ENCODE results near the gene CD99L2. TPM values are rescaled to one million over a fixed set of nuclear protein-coding genes. Genes with fewer than 3 reads are reported as not detected.
"Not testable (repeated sequence)": the region's sequence is repeated elsewhere in the genome, so short reads cannot be mapped to it uniquely, and the experiment has no call there.

Gene CD99L2
- total and polyA plus RNA-seq, 7 experiments from 2014 or later: 14.3 to 20.4 (median 16.0) TPM

DNA sequence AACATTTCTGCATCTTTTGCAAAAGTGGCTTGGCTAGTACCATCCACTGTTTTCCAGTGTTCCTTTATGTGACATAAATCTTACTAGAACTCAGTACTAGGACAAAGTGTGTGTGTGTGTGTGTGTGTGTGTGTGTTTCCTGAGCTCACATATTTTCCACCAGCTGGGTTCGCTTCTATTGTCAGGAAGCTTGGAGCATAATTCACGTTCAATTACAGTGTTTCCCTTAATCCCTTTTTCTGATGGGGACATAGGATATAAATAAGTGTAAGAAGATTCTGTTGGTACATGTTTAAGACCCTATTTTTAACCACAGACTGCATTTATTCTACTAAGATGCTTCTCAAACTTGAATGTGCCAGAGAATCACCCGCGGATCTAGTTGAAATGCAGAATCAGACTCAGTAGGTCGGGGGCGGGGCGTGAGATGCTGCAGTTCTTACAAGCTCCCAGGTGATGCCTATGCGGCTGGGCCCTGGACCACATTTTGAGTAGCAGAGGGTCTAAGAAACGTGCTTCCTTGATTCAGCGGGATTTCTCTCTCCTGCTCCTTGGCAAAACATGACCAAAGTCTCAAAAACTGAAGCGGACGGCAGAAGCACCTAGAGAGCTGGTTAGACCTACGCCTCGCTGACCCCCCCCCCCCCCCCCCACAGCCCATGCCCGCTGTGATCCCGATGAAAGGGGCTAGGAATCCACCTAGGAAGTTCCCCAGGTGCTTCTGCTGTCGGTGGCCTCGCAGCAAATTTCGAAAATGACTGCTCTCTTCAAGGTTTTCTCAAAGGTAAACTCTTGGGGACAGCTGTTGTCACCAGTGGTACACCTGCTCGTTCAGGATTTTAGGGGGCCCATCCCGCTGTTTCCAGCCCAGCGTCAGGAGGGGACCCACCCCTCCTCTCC is 797 bp downstream of the CD99L2 start:
- Histone ChIP-seq H3K36me3 (ENCODE audit: control insufficient read depth in 2 of 3, insufficient read depth in 3 of 3, low read length in 3 of 3) (no peaks in the 10 kb centered on the region), H3K27me3 (ENCODE audit: control insufficient read depth in 2 of 2, insufficient read depth in 2 of 2, low read length in 2 of 2) (no peaks in the 10 kb centered on the region), H3K9me3 (ENCODE audit: control insufficient read depth in 2 of 3, low read length in 3 of 3) (no peaks in the 10 kb centered on the region), H3K27ac (ENCODE audit: low read depth, low read length) (peak overlapping the region; percentile 89), H3K4me1 (ENCODE audit: control insufficient read depth in 2 of 2, insufficient read depth in 2 of 2, low read length in 2 of 2) (peaks cover 0 to 4% of the 10 kb centered on the region in 2 donors), H3K4me3 (ENCODE audit: low read length) (peak overlapping the region; percentile 63)
- H3K9me3 Mint-ChIP-seq: no peaks in the 10 kb centered on the region
- ChIA-PET POLR2A (interaction anchor here (0.7 kb wide), 1 partner anchor 500 kb away, joined by 3 read pairs; the partner anchor contains the start of gene VMA21), CTCF (interaction anchor here (0.6 kb wide), 1 partner anchor 199 kb away, joined by 4 read pairs; no protein-coding TSS in a partner anchor)
- intact Hi-C loops (cut with micrococcal nuclease): loop anchor here (1.0 to 10.0 kb wide), 13 partner anchors 17 to 1393 kb away; partner anchors contain the start of genes HMGB3 (in 2 of the 2), MTMR1 (in 2 of the 2), EOLA1 (in 1 of the 2) and HSFX3 (in 1 of the 2)
- H3K27me3 Mint-ChIP-seq: peaks cover 0 to 19% (median 0%) of the 10 kb centered on the region in 5 donors
- H3K4me1 Mint-ChIP-seq: peaks cover 0 to 16% (median 6%) of the 10 kb centered on the region in 7 donors
- peak; percentile 9 to 49 (median 30) for DNase-seq
- no peak for ATAC-seq
- no peaks in the 10 kb centered on the region for H3K36me3 Mint-ChIP-seq
- H3K4me3 Mint-ChIP-seq: peak overlapping the region; percentile 66 to 88 (median 80)
- H3K27ac Mint-ChIP-seq: peak overlapping the region in 8 of 9 donors; percentile 31 to 90 (median 74)

DNA sequence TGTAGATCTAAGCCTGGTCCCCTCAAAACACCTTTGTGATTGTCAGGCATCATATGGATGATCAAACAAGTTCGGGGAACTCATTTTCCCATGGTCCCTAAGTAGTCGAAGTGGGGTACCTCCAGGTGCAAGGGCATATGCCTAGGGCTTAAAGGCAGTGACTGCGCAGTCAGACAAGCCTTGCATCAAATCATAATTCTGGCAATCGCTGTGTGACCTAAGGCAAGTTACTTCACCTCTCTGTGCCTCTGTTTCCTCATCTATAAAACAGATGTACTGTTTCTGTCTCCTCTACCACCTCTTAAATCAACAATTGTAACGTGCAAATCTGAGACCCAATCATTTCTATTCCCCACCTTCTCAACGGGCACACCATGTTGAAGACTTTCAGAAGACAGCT is 1.8 kb downstream of the CD99L2 start:
- no peak for ATAC-seq
- Mint-ChIP-seq H3K9me3 (no peaks in the 10 kb centered on the region), H3K27me3 (peaks cover 0 to 18% (median 0%) of the 10 kb centered on the region in 5 donors), H3K36me3 (no peaks in the 10 kb centered on the region), H3K4me3 (no peak overlapping the region), H3K27ac (peak overlapping the region in 2 of 9 donors; percentile 10 to 31), H3K4me1 (peaks cover 0 to 16% (median 6%) of the 10 kb centered on the region in 7 donors)
- ChIA-PET POLR2A (no interaction called here), CTCF (interaction anchor here (0.6 kb wide), 1 partner anchor 198 kb away, joined by 4 read pairs; no protein-coding TSS in a partner anchor)
- Histone ChIP-seq H3K4me3 (ENCODE audit: low read length) (no peak overlapping the region), H3K36me3 (ENCODE audit: control insufficient read depth in 2 of 3, insufficient read depth in 3 of 3, low read length in 3 of 3) (no peaks in the 10 kb centered on the region), H3K27me3 (ENCODE audit: control insufficient read depth in 2 of 2, insufficient read depth in 2 of 2, low read length in 2 of 2) (no peaks in the 10 kb centered on the region), H3K4me1 (ENCODE audit: control insufficient read depth in 2 of 2, insufficient read depth in 2 of 2, low read length in 2 of 2) (peaks cover 0 to 4% of the 10 kb centered on the region in 2 donors), H3K27ac (ENCODE audit: low read depth, low read length) (no peak overlapping the region), H3K9me3 (ENCODE audit: control insufficient read depth in 2 of 3, low read length in 3 of 3) (no peaks in the 10 kb centered on the region)
- no peak for DNase-seq
- intact Hi-C loops (cut with micrococcal nuclease): loop anchor here (5.0 to 10.0 kb wide), 7 partner anchors 112 to 1392 kb away; partner anchors contain the start of genes EOLA1 (in 1 of the 2), HSFX3 (in 1 of the 2), IDS (in 1 of the 2) and MAMLD1 (in 1 of the 2)

DNA sequence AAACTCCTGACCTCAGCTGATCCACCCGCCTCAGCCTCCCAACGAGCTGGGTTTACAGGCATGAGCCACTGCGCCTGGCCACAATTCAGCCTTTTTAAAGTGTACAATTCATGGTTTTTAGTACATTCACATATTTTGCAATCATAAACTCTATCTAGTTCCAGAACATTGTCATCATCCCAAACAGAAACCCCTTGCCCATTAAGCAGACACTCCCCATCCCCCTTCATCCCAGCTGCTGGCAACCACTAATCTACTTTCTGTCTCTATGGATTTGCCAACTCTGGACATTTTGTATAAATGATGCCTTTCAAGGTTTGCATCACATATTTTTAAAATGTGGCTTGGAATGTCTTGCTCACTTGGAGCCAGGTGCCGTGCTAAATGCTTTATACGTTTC is 4.5 kb downstream of the CD99L2 start:
- Mint-ChIP-seq H3K27ac (no peak overlapping the region), H3K36me3 (peaks cover 0 to 4% (median 0%) of the 10 kb centered on the region in 5 donors), H3K9me3 (no peaks in the 10 kb centered on the region), H3K4me1 (peaks cover 0 to 12% (median 6%) of the 10 kb centered on the region in 7 donors), H3K4me3 (no peak overlapping the region), H3K27me3 (no peaks in the 10 kb centered on the region)
- Histone ChIP-seq H3K9me3 (ENCODE audit: control insufficient read depth in 2 of 3, low read length in 3 of 3) (no peaks in the 10 kb centered on the region), H3K4me3 (ENCODE audit: low read length) (no peak overlapping the region), H3K36me3 (ENCODE audit: control insufficient read depth in 2 of 3, insufficient read depth in 3 of 3, low read length in 3 of 3) (no peaks in the 10 kb centered on the region), H3K27me3 (ENCODE audit: control insufficient read depth in 2 of 2, insufficient read depth in 2 of 2, low read length in 2 of 2) (no peaks in the 10 kb centered on the region), H3K4me1 (ENCODE audit: control insufficient read depth in 2 of 2, insufficient read depth in 2 of 2, low read length in 2 of 2) (peaks cover 0 to 4% of the 10 kb centered on the region in 2 donors), H3K27ac (ENCODE audit: low read depth, low read length) (no peak overlapping the region)
- intact Hi-C loops (cut with micrococcal nuclease): loop anchor here (10.0 kb wide), 4 partner anchors 109 to 1389 kb away; partner anchors contain the start of genes EOLA1 (in 1 of the 2), HSFX3 (in 1 of the 2) and IDS (in 1 of the 2)
- POLR2A ChIA-PET: no interaction called here
- CTCF ChIA-PET: no interaction called here
- ATAC-seq: no peak
- no peak for DNase-seq

DNA sequence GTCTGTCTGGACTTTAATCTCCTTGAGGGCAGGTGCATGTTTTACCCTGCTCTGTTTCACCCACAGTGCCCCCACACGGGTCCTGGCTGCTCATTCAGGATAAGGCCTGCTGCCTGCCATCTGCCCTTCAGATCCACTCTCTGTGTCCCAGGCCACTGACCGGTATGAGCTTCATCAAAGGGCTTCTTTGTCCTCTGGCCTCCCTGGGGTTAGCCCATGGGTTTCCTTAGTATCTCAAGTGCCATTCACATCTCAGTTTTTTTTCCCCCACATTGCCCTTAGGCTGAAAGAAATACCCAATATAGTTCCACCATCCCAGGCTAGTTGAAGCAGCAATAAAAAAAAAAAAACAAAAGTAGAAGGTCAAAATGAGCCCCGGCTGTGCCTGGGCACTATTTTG is 9.3 kb downstream of the CD99L2 start:
- Histone ChIP-seq H3K4me1 (ENCODE audit: control insufficient read depth in 2 of 2, insufficient read depth in 2 of 2, low read length in 2 of 2) (no peaks in the 10 kb centered on the region), H3K4me3 (ENCODE audit: low read length) (no peak overlapping the region), H3K27ac (ENCODE audit: low read depth, low read length) (no peak overlapping the region), H3K9me3 (ENCODE audit: control insufficient read depth in 2 of 3, low read length in 3 of 3) (no peaks in the 10 kb centered on the region), H3K27me3 (ENCODE audit: control insufficient read depth in 2 of 2, insufficient read depth in 2 of 2, low read length in 2 of 2) (no peaks in the 10 kb centered on the region), H3K36me3 (ENCODE audit: control insufficient read depth in 2 of 3, insufficient read depth in 3 of 3, low read length in 3 of 3) (no peaks in the 10 kb centered on the region)
- POLR2A ChIA-PET: no interaction called here
- H3K36me3 Mint-ChIP-seq: peaks cover 0 to 13% (median 0%) of the 10 kb centered on the region in 5 donors
- no peaks in the 10 kb centered on the region for H3K9me3 Mint-ChIP-seq
- intact Hi-C loops (cut with micrococcal nuclease): no loop called here
- ATAC-seq: no peak
- CTCF ChIA-PET: no interaction called here
- H3K4me1 Mint-ChIP-seq: peaks cover 0 to 6% (median 0%) of the 10 kb centered on the region in 7 donors
- H3K27me3 Mint-ChIP-seq: no peaks in the 10 kb centered on the region
- H3K4me3 Mint-ChIP-seq: no peak overlapping the region
- no peak overlapping the region for H3K27ac Mint-ChIP-seq
- DNase-seq: no peak

DNA sequence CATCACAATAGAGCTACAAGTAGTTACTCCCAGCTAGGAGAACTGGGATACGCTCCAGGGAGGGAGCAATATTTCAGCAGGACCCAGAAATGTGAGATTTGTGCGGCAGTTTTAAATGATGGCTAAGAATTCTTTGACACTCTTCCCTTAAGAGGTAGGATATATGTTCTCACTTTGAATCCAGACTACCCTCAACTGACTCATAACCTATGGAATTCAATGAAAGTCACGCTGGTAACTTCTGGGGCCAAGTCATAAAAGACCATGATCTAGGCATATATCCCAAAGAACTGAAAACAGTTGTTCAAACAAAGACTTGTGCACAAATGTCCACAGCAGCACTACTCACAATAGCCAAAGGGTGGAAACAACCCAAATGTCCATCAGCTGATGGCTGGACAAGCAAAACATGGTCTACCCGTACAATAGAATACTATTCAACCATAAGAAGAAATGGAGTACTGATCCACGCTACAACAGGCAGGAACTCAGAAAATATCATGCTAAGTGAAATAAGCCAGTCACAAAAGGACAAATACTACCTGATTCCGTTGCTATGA is 10.5 kb downstream of the CD99L2 start:
- H3K27me3 ChIP-seq (ENCODE audit: control insufficient read depth in 2 of 2, insufficient read depth in 2 of 2, low read length in 2 of 2): no peaks in the 10 kb centered on the region
- Mint-ChIP-seq H3K27me3 (no peaks in the 10 kb centered on the region), H3K36me3 (peaks cover 0 to 13% (median 0%) of the 10 kb centered on the region in 5 donors), H3K9me3 (no peaks in the 10 kb centered on the region), H3K27ac (no peak overlapping the region), H3K4me1 (peaks cover 0 to 12% (median 3%) of the 10 kb centered on the region in 7 donors), H3K4me3 (no peak overlapping the region)
- H3K4me1 ChIP-seq (ENCODE audit: control insufficient read depth in 2 of 2, insufficient read depth in 2 of 2, low read length in 2 of 2): no peaks in the 10 kb centered on the region
- DNase-seq (no peak), ATAC-seq (no peak)
- H3K9me3 ChIP-seq (ENCODE audit: control insufficient read depth in 2 of 3, low read length in 3 of 3): no peaks in the 10 kb centered on the region
- ChIA-PET CTCF (no interaction called here), POLR2A (no interaction called here)
- intact Hi-C loops (cut with micrococcal nuclease): no loop called here
- H3K27ac ChIP-seq (ENCODE audit: low read depth, low read length): no peak overlapping the region
- no peak overlapping the region for H3K4me3 ChIP-seq (ENCODE audit: low read length)
- H3K36me3 ChIP-seq (ENCODE audit: control insufficient read depth in 2 of 3, insufficient read depth in 3 of 3, low read length in 3 of 3): no peaks in the 10 kb centered on the region

- H3K4me3 ChIP-seq (ENCODE audit: low read length); H3K4me3 Mint-ChIP-seq; intact Hi-C loops (cut with micrococcal nuclease); DNase-seq; H3K9me3 Mint-ChIP-seq; H3K9me3 ChIP-seq (ENCODE audit: control insufficient read depth in 2 of 3, low read length in 3 of 3); ATAC-seq; H3K27me3 ChIP-seq (ENCODE audit: control insufficient read depth in 2 of 2, insufficient read depth in 2 of 2, low read length in 2 of 2); H3K36me3 ChIP-seq (ENCODE audit: control insufficient read depth in 2 of 3, insufficient read depth in 3 of 3, low read length in 3 of 3); POLR2A ChIA-PET; H3K27me3 Mint-ChIP-seq; CTCF ChIA-PET; H3K4me1 ChIP-seq (ENCODE audit: control insufficient read depth in 2 of 2, insufficient read depth in 2 of 2, low read length in 2 of 2); H3K27ac Mint-ChIP-seq; H3K27ac ChIP-seq (ENCODE audit: low read depth, low read length): not testable (repeated sequence)
- peaks cover 0 to 13% (median 0%) of the 10 kb centered on the region in 5 donors for H3K36me3 Mint-ChIP-seq
- H3K4me1 Mint-ChIP-seq: peaks cover 0 to 12% (median 3%) of the 10 kb centered on the region in 7 donors
Measured at GRCh38 chrX:150887268-150887667, 11.2 kb downstream of the CD99L2 start.

Measured in naive thymus-derived CD4-positive, alpha-beta T cell (primary cell).